ENCODE measurements around the gene REST.

DNA sequence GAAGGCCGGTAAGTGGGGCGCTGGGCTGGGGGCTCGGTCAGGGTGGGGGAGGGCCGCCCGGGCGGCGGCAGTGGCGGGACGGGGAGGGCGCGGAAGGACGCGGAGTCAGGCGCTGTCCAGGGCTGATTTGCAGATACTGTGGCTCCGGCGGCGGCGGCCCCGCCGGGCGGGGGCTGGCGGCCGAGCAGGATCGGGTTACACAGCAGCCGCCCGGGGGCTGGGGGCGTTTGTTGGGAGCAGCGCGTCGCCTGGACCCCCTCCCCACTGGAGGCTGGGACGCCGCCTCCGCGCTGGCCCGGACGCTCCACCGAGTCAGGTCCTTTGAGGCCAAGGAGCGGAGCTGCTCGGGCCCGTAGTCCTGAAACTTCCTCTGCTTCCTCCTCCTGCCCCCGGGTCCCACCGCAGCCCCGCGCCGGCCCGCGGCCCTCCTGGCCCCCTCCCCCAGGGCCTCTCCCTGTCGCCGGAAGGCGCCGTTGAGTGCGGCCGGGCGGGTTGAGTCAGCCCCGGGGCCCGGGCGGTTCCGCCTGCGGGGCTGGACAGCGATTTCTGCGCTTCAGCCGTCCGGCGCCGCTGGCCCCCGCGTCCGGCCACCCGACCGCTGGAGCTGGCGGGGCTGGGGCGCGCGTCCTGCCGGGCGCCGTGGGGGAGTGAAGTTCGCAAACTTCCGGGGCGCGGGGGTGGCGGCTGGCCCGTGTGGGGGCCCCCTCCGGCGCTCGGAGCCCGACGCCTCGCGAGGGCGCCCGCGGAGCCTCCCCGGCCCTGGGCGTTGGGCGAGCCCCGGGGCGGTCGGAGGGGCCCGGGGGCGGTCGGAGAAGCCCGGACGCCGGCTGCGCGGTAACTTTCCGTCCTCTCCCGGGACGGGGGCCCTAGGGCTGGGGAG is 746 bp downstream of the REST start:
- no peak for TF ChIP-seq EZH2 (IDR thresholded peaks at IDR 0.05; ENCODE audit: insufficient read depth, poor library complexity, severe bottlenecking)
- no peak for TF ChIP-seq EZH2phosphoT487 (IDR thresholded peaks at IDR 0.05; ENCODE audit: insufficient read depth, low read depth)
